H1 (cell line): ENCODE data around the gene C20orf202.

Source experiments
- EP300 ChIP-seq, 2 experiments: IDR thresholded peaks; 1 replicate in 1 of 2; 2 replicates in 1 of 2; pipeline ENCODE4 v1.6.1; 2011 to 2012; ENCODE audit warnings: low read depth in 2 of 2, low read length in 2 of 2, mild to moderate bottlenecking in 2 of 2, borderline replicate concordance in 1 of 2, inconsistent platforms in 1 of 2, moderate library complexity in 1 of 2
- FOSL1 ChIP-seq: IDR thresholded peaks from 2 replicates; pipeline ENCODE4 v1.6.1; 2011; ENCODE audit warnings: mild to moderate bottlenecking, low read depth, low read length, moderate library complexity; ENCODE audit not compliant: insufficient read depth
- RAD21 ChIP-seq, 2 experiments: IDR thresholded peaks in 1 of 2; conservative IDR thresholded peaks in 1 of 2; 2 replicates each; pipeline ENCODE4 v1.6.1; 2011; ENCODE audit warnings: low read depth in 2 of 2, low read length in 2 of 2, improper control_type of control experiment in 1 of 2, inconsistent platforms in 1 of 2, mild to moderate bottlenecking in 1 of 2, moderate library complexity in 1 of 2
- TAF1 ChIP-seq: IDR thresholded peaks from 2 replicates; pipeline ENCODE4 v1.6.1; 2011; ENCODE audit warnings: mild to moderate bottlenecking, low read depth, low read length
- TCF12 ChIP-seq: IDR thresholded peaks from 2 replicates; pipeline ENCODE4 v1.6.1; 2011; ENCODE audit warnings: low read depth, mild to moderate bottlenecking, low read length
- YY1 ChIP-seq: IDR thresholded peaks from 2 replicates; pipeline ENCODE4 v1.6.1; 2011; ENCODE audit warnings: low read depth, mild to moderate bottlenecking, low read length
- TF ChIP-seq, protein P1 (sequence below), 3 experiments: IDR thresholded peaks; 1 replicate in 2 of 3; 2 replicates in 1 of 3; pipeline versions ENCODE4 v1.5.1 to v1.6.1; 2011; ENCODE audit warnings: low read length in 3 of 3, mild to moderate bottlenecking in 3 of 3, inconsistent platforms in 2 of 3, low read depth in 1 of 3, moderate library complexity in 1 of 3; ENCODE audit not compliant: insufficient read depth in 1 of 3; ENCODE audit errors: control extremely low read depth in 1 of 3
- TF ChIP-seq, protein P2 (sequence below): IDR thresholded peaks from 2 replicates; pipeline ENCODE4 v1.6.1; 2011; ENCODE audit warnings: low read depth, mild to moderate bottlenecking, low read length; ENCODE audit not compliant: insufficient read depth

DNA sequence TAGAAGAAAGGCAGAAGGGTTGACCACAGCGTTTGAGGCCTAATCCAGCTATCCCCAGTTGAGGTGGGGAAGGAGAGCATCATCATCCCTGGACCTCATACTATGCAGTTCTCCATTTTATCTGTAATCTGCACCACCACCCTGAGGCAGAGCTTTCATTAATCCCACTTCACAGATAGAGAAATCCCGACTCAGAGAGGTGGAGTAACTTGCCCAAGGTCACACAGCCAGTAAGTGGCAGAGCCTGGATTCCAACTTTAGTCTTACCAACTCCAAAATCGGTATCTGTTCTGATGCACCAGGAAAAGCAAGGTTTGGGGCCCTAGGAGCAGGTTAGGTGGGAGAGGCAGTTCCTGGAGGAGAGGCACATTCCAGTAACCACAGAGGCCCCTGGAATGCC, 25.2 kb upstream of the C20orf202 start:
- TF ChIP-seq TAF1 (no peak), YY1 (no peak), TCF12 (no peak), FOSL1 (no peak), RAD21 (IDR thresholded peaks at IDR 0.05 in 1 of 2, conservative IDR thresholded peaks at IDR 0.05 in 1 of 2; ENCODE audit: low read depth in 2 of 2, low read length in 2 of 2) (no peak), EP300 (IDR thresholded peaks at IDR 0.05; ENCODE audit: borderline replicate concordance in 1 of 2, low read depth in 2 of 2, low read length in 2 of 2) (no peak)
- TF ChIP-seq, protein P1, sequence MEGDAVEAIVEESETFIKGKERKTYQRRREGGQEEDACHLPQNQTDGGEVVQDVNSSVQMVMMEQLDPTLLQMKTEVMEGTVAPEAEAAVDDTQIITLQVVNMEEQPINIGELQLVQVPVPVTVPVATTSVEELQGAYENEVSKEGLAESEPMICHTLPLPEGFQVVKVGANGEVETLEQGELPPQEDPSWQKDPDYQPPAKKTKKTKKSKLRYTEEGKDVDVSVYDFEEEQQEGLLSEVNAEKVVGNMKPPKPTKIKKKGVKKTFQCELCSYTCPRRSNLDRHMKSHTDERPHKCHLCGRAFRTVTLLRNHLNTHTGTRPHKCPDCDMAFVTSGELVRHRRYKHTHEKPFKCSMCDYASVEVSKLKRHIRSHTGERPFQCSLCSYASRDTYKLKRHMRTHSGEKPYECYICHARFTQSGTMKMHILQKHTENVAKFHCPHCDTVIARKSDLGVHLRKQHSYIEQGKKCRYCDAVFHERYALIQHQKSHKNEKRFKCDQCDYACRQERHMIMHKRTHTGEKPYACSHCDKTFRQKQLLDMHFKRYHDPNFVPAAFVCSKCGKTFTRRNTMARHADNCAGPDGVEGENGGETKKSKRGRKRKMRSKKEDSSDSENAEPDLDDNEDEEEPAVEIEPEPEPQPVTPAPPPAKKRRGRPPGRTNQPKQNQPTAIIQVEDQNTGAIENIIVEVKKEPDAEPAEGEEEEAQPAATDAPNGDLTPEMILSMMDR (IDR thresholded peaks at IDR 0.05; ENCODE audit: control extremely low read depth in 1 of 3, insufficient read depth in 1 of 3, low read depth in 1 of 3, low read length in 3 of 3), result no peak
- TF ChIP-seq, protein P2, sequence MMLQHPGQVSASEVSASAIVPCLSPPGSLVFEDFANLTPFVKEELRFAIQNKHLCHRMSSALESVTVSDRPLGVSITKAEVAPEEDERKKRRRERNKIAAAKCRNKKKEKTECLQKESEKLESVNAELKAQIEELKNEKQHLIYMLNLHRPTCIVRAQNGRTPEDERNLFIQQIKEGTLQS, result no peak
